Esophagus squamous epithelium (tissue), 5 donors: ENCODE results near the gene KLK12. TPM values are rescaled to one million over a fixed set of nuclear protein-coding genes. Genes with fewer than 3 reads are reported as not detected.
A peak's percentile ranks its signal among the peaks of the same experiment; 100 is the strongest.

Experiments
- DNase-seq: peaks from one replicate; lab custom pipeline; 2025; lab: John Stamatoyannopoulos, UW
- H3K27ac ChIP-seq, 4 donors: fragments of 200-600 bp; sonication (generic); one replicate each; pipeline ENCODE4 v1.5.1; 2016 to 2019; ENCODE audit warnings: mild to moderate bottlenecking in 1 of 4
- H3K27me3 ChIP-seq, 4 donors: fragments of 200-600 bp; sonication (generic); 1 replicate in 3 of 4; 2 replicates in 1 of 4; pipeline versions ENCODE4 v1.5.1 to v1.6.0; 2017 to 2021; ENCODE audit warnings: antibody characterized with exemption in 1 of 4
- H3K36me3 ChIP-seq, 3 donors: fragments of 200-600 bp; sonication (generic); one replicate each; pipeline ENCODE4 v1.5.1; 2016 to 2019
- H3K4me1 ChIP-seq, 3 donors: fragments of 200-600 bp; sonication (generic); one replicate each; pipeline ENCODE4 v1.5.1; 2017 to 2019
- H3K4me3 ChIP-seq, 4 donors: fragments of 200-600 bp; sonication (generic); 1 replicate in 3 of 4; 2 replicates in 1 of 4; pipeline ENCODE4 v1.5.1; 2016 to 2019; ENCODE audit warnings: mild to moderate bottlenecking in 2 of 4, moderate library complexity in 1 of 4
- H3K9me3 ChIP-seq, 3 donors: fragments of 200-600 bp; sonication (generic); one replicate each; pipeline ENCODE4 v1.5.1; 2016 to 2019
- CTCF ChIP-seq, 6 experiments: fragments of 450-650 bp in 4 of 6; fragments of 200-600 bp in 2 of 6; sonication (generic) in 2 of 6; IDR thresholded peaks; one replicate each; pipeline ENCODE4 v1.5.1; 2016 to 2019; ENCODE audit warnings: antibody characterized with exemption in 6 of 6, mild to moderate bottlenecking in 4 of 6, moderate library complexity in 4 of 6
- POLR2A ChIP-seq, 4 donors: fragments of 450-650 bp; IDR thresholded peaks; one replicate each; pipeline ENCODE4 v1.6.1; 2017; ENCODE audit warnings: antibody characterized with exemption in 4 of 4, mild to moderate bottlenecking in 4 of 4, moderate library complexity in 3 of 4
- WGBS, 2 donors: methylation state at CpG; one replicate each; pipeline ENCODE4 v1.1.5; 2018; 5-methylcytosine and 5-hydroxymethylcytosine counted together
- intact Hi-C: fragments of 100-400 bp; cut with DNase I; formaldehyde crosslinking; loops from one replicate; pipeline ENCODE4 v1.15.0; 2022
- total RNA-seq, 4 donors: library from RNA; depleted of rRNA; stranded (reverse); fragments of >200 nt; gene quantifications; one replicate each; pipeline ENCODE4 v1.1.0, GENCODE V29; 2016
- donor health status: DM: yes; HTN: yes; CAD: no.

The KLK12 gene
- total RNA-seq, 4 donors from 2014 or later = 16.2 to 231 (median 115) TPM

- no peaks in the 10 kb centered on the region for H3K36me3 ChIP-seq
- H3K27ac ChIP-seq = peak within 1 kb of the TSS in 1 of 4 donors; percentile 45
- WGBS, 2 donors = 8 to 13% methylated on average over 16 to 17 of the region's 28 CpGs
- H3K4me3 ChIP-seq = peak within 1 kb of the TSS; percentile 9 to 39 (median 32)
- no peak for DNase-seq
- peaks cover 5 to 19% (median 7%) of the 10 kb centered on the region in 3 donors for H3K4me1 ChIP-seq
- intact Hi-C loops = no loop called here
- peaks cover 0 to 69% (median 0%) of the 10 kb centered on the region in 4 donors for H3K27me3 ChIP-seq
- no peaks in the 10 kb centered on the region for H3K9me3 ChIP-seq
- no peak for TF ChIP-seq POLR2A (IDR thresholded peaks at IDR 0.05)
- no peak for TF ChIP-seq CTCF (IDR thresholded peaks at IDR 0.05)
These were observed 51.0 kb downstream of the KLK12 start, which contains the start of gene KLK7 for GRCh38 chr19:50983625-50984292. KLK7 (minus strand) TSS chr19:50983917; CDS start chr19:50982399, 1,518 bp downstream.

- Histone ChIP-seq H3K27ac (no peak overlapping the region), H3K27me3 (peaks cover 0 to 72% (median 0%) of the 10 kb centered on the region in 4 donors), H3K36me3 (no peaks in the 10 kb centered on the region), H3K9me3 (no peaks in the 10 kb centered on the region), H3K4me1 (peaks cover 5 to 20% (median 7%) of the 10 kb centered on the region in 3 donors), H3K4me3 (peak overlapping the region in 1 of 4 donors; percentile 18)
- DNase-seq = no peak
- TF ChIP-seq CTCF (IDR thresholded peaks at IDR 0.05) (no peak), POLR2A (IDR thresholded peaks at IDR 0.05) (no peak)
- 77 to 80% methylated on average over 1 to 2 of the region's 4 CpGs for WGBS, 2 donors
- intact Hi-C loops = no loop called here
These were observed 52.6 kb downstream of the KLK12 start for GRCh38 chr19:50982186-50982585.

GRCh38 chr19:50981587-50982146, 53.1 kb downstream of the KLK12 start:
- WGBS, 2 donors = 34 to 55% methylated on average over 5 to 8 of the region's 11 CpGs
- peak overlapping the region in 1 of 4 donors; percentile 18 for H3K4me3 ChIP-seq
- DNase-seq = no peak

GRCh38 chr19:50980208-50980607, 54.6 kb downstream of the KLK12 start:
- no peak for DNase-seq
- Histone ChIP-seq H3K9me3 (no peaks in the 10 kb centered on the region), H3K36me3 (no peaks in the 10 kb centered on the region), H3K4me1 (peaks cover 5 to 33% (median 7%) of the 10 kb centered on the region in 3 donors), H3K27me3 (peaks cover 0 to 77% (median 0%) of the 10 kb centered on the region in 4 donors), H3K27ac (no peak overlapping the region), H3K4me3 (no peak overlapping the region)
- WGBS, 2 donors = 53 to 68% methylated on average over 5 to 10 of the region's 13 CpGs
- TF ChIP-seq CTCF (IDR thresholded peaks at IDR 0.05) (no peak), POLR2A (IDR thresholded peaks at IDR 0.05) (no peak)
- intact Hi-C loops = no loop called here

More at GRCh38 chr19:50981587-50982146, 53.1 kb downstream of the KLK12 start:
- Histone ChIP-seq H3K27me3 (peaks cover 0 to 69% (median 0%) of the 10 kb centered on the region in 4 donors), H3K9me3 (no peaks in the 10 kb centered on the region), H3K36me3 (no peaks in the 10 kb centered on the region), H3K4me1 (peaks cover 5 to 20% (median 7%) of the 10 kb centered on the region in 3 donors), H3K27ac (no peak overlapping the region)
- intact Hi-C loops = no loop called here
- TF ChIP-seq CTCF (IDR thresholded peaks at IDR 0.05) = no peak
- TF ChIP-seq POLR2A (IDR thresholded peaks at IDR 0.05) = no peak

GRCh38 chr19:50979758-50980157, 55.0 kb downstream of the KLK12 start:
- no peaks in the 10 kb centered on the region for H3K36me3 ChIP-seq
- TF ChIP-seq CTCF (IDR thresholded peaks at IDR 0.05) = no peak
- TF ChIP-seq POLR2A (IDR thresholded peaks at IDR 0.05) = no peak
- 43 to 62% methylated on average over 5 to 6 of the region's 8 CpGs for WGBS, 2 donors
- no peak overlapping the region for H3K4me3 ChIP-seq
- H3K27ac ChIP-seq = no peak overlapping the region
- peaks cover 0 to 77% (median 0%) of the 10 kb centered on the region in 4 donors for H3K27me3 ChIP-seq
- no peak for DNase-seq
- no peaks in the 10 kb centered on the region for H3K9me3 ChIP-seq
- peaks cover 5 to 34% (median 7%) of the 10 kb centered on the region in 3 donors for H3K4me1 ChIP-seq
- intact Hi-C loops = no loop called here
